WERI-Rb-1 (cell line): ENCODE data around the gene GPC3.

Experiments
- DNase-seq: peaks from one replicate; pipeline ENCODE4 v3.0.0-alpha.2; 2020
- H3K27ac ChIP-seq: fragments of 250-450 bp; sonication (Bioruptor Pico); 2 replicates; pipeline ENCODE4 v1.5.1; 2020; ENCODE audit warnings: mild to moderate bottlenecking, moderate library complexity
- H3K27me3 ChIP-seq: fragments of 250-450 bp; sonication (Bioruptor Pico); 2 replicates; pipeline ENCODE4 v1.5.1; 2021; ENCODE audit warnings: mild to moderate bottlenecking, low read depth, moderate library complexity; ENCODE audit not compliant: insufficient read depth, severe bottlenecking
- H3K36me3 ChIP-seq: fragments of 250-450 bp; sonication (Bioruptor Pico); 2 replicates; pipeline ENCODE4 v1.5.1; 2020; ENCODE audit warnings: mild to moderate bottlenecking, moderate library complexity
- H3K4me3 ChIP-seq: 2 replicates; pipeline ENCODE4 v1.5.1; 2011; ENCODE audit warnings: low read depth, mild to moderate bottlenecking, control low read depth, low read length
- H3K9me3 ChIP-seq: fragments of 250-450 bp; sonication (Bioruptor Pico); 2 replicates; pipeline ENCODE4 v1.5.1; 2021; ENCODE audit warnings: mild to moderate bottlenecking, moderate library complexity; ENCODE audit not compliant: severe bottlenecking
- CTCF ChIP-seq: IDR thresholded peaks from 2 replicates; pipeline ENCODE4 v1.5.1; 2011; ENCODE audit warnings: low read depth, mild to moderate bottlenecking, control low read depth, inconsistent platforms, low read length

Gene GPC3

GRCh38 chrX:133847340-133847994 lies 137.9 kb downstream of the GPC3 start:
- Histone ChIP-seq H3K27ac (no peak overlapping the region), H3K27me3 (peaks cover 25% of the 10 kb centered on the region), H3K9me3 (no peaks in the 10 kb centered on the region), H3K36me3 (no peaks in the 10 kb centered on the region), H3K4me3 (no peak overlapping the region)
- TF ChIP-seq CTCF: no peak
- DNase-seq: no peak

GRCh38 chrX:133846311-133846710 lies 139.1 kb downstream of the GPC3 start:
- H3K9me3 ChIP-seq: no peaks in the 10 kb centered on the region
- no peak overlapping the region for H3K4me3 ChIP-seq
- peaks cover 21% of the 10 kb centered on the region for H3K27me3 ChIP-seq
- no peak overlapping the region for H3K27ac ChIP-seq
- H3K36me3 ChIP-seq: no peaks in the 10 kb centered on the region
- TF ChIP-seq CTCF: no peak
- no peak for DNase-seq

- no peaks in the 10 kb centered on the region for H3K9me3 ChIP-seq
- no peaks in the 10 kb centered on the region for H3K36me3 ChIP-seq
- no peak overlapping the region for H3K27ac ChIP-seq
- DNase-seq: no peak
- H3K27me3 ChIP-seq: peaks cover 13% of the 10 kb centered on the region
- no peak for TF ChIP-seq CTCF
- no peak overlapping the region for H3K4me3 ChIP-seq
Measured at GRCh38 chrX:133840415-133840814, 145.0 kb downstream of the GPC3 start.

GRCh38 chrX:133838761-133839676 lies 146.4 kb downstream of the GPC3 start:
- no peak overlapping the region for H3K4me3 ChIP-seq
- H3K27ac ChIP-seq: no peak overlapping the region
- H3K36me3 ChIP-seq: no peaks in the 10 kb centered on the region
- peaks cover 15% of the 10 kb centered on the region for H3K27me3 ChIP-seq
- peak; percentile 51 for TF ChIP-seq CTCF
- peak; percentile 35 for DNase-seq
- H3K9me3 ChIP-seq: no peaks in the 10 kb centered on the region

GRCh38 chrX:133837091-133837490 lies 148.3 kb downstream of the GPC3 start:
- DNase-seq: no peak
- Histone ChIP-seq H3K27me3 (peaks cover 18% of the 10 kb centered on the region), H3K36me3 (no peaks in the 10 kb centered on the region), H3K9me3 (no peaks in the 10 kb centered on the region), H3K4me3 (no peak overlapping the region), H3K27ac (no peak overlapping the region)
- TF ChIP-seq CTCF: no peak
